ENCODE measurements around the gene ABL1. TPM values are rescaled to one million over a fixed set of nuclear protein-coding genes. Genes with fewer than 3 reads are reported as not detected.

ABL1 gene
- total RNA-seq, 1 donor from 2014 or later, result 36.5 TPM

GRCh38 chr9:130931508-130932254, 96.6 kb downstream of the ABL1 start:
- peaks cover 34% of the 10 kb centered on the region for H3K27me3 Mint-ChIP-seq (ENCODE audit: low read depth)
- H3K9me3 Mint-ChIP-seq, result no peaks in the 10 kb centered on the region
- H3K4me1 Mint-ChIP-seq (ENCODE audit: low read depth), result no peaks in the 10 kb centered on the region
- H3K36me3 Mint-ChIP-seq (ENCODE audit: low read depth), result no peaks in the 10 kb centered on the region
- intact Hi-C loops (cut with micrococcal nuclease), result no loop called here
- DNase-seq (ENCODE audit: low spot score), result no peak
- H3K27ac Mint-ChIP-seq, result no peak overlapping the region
- no peak overlapping the region for H3K4me3 Mint-ChIP-seq (ENCODE audit: low read depth)

DNA sequence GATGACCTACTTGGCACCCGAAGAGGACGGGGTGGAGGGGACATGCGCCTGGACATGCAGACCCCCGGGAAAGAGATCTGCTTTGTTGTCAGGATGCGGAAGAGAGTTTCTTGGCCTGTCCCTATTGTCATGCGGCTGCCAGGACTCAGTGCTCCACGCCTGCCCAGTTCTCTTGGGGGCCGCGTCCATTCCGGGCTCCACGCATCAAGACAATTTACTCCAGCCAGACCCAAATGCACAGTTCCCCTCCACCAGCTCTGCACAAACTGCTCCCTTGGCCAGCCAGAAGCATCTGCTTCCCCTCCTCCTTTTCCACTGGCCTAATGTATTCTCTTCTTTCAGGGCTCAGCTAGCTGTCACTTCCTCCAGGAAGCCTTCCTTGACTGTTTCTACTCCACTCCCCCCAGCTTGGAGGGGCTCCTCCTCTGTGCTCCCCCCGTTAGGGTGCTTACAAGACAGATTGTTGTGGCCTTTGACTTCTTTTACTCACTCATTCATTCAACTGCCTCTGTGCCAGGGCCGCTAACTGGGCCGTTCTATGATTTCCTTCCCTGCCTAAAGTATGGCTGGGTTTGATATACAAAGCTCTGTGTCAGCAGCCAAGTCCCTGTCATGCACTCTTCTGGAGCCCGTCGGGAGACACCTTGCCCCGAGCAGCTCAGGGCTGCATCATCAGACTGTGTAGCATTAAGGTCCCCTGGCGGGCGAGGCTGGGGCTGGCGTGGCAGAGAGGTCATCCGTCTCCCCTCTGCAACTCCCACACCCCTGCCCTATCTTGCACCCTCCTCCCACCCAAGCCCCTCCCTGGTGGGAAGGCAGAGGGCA, 97.4 kb downstream of the ABL1 start:
- Mint-ChIP-seq H3K36me3 (ENCODE audit: low read depth) (no peaks in the 10 kb centered on the region), H3K4me1 (ENCODE audit: low read depth) (no peaks in the 10 kb centered on the region), H3K4me3 (ENCODE audit: low read depth) (no peak overlapping the region), H3K27ac (no peak overlapping the region), H3K9me3 (no peaks in the 10 kb centered on the region), H3K27me3 (ENCODE audit: low read depth) (peaks cover 41% of the 10 kb centered on the region)
- no peak for DNase-seq (ENCODE audit: low spot score)
- intact Hi-C loops (cut with micrococcal nuclease), result no loop called here

DNA sequence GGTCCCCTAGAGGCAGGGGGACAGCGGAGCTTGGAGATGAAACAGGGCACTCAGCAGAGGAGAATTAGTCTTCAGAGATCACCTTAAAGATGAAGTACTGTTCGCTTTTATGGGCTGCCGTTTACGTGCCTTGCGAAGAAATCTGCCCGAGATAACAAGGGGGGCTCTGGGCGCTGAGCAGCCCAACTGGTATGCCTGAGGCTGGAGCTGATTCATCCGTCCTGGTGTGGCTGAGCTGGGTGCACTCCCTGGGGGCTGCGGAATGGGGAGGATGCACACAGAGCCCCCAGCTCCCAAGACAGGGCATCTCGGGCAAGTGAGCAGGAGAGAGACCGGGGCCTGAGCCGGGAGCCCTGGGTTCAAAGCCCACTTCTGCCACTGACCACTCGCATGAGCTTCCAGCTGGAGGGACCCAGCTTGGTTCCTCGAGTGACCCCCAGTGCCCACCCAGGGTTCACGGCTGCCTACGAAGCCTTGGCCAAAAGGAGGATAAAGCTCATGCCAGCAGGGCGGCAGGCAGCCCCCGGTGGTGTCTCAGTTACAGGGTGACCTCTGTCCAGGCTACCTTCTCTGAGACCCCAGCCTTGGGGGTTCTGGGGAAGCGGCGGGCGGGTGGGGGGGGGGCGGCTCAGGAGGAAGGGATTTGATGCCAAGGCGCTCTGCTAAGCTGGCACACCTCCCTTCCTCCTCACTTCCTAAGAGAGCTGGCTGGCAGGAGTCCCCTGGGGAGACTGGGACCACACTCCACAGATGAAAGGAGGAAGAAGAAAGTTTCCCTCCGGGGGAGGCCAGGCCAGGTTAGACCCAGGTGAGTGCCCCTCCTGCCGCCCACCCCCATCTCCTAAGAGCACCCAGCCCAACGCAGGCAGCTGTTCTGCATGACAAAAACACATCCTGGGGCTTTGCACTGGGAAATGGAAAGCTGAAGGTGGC, 98.3 kb downstream of the ABL1 start:
- Mint-ChIP-seq H3K4me1 (ENCODE audit: low read depth) (no peaks in the 10 kb centered on the region), H3K27ac (no peak overlapping the region), H3K4me3 (ENCODE audit: low read depth) (no peak overlapping the region), H3K27me3 (ENCODE audit: low read depth) (peaks cover 45% of the 10 kb centered on the region), H3K9me3 (no peaks in the 10 kb centered on the region), H3K36me3 (ENCODE audit: low read depth) (no peaks in the 10 kb centered on the region)
- intact Hi-C loops (cut with micrococcal nuclease), result no loop called here
- no peak for DNase-seq (ENCODE audit: low spot score)

DNA sequence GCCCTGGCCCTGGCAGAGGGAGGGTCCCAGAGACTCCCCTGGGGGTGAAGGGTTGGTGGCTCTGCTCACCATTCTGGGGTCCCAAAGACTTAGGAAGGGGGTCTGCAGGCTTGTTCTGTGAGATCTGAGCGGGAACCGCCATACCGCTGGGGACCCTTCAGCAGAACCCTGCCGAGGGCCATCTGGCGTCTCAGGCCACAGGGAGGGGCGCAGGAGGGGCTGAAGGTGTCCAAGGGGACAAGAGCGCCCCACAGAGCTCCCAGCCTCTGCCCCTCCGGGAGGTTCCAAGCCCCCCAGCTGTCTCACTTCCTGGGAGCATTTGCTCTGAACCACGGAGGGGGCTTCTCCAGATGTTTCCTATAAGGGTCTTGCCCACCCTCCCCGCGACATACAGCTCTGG, 99.2 kb downstream of the ABL1 start:
- no peak for DNase-seq (ENCODE audit: low spot score)
- Mint-ChIP-seq H3K27ac (no peak overlapping the region), H3K4me1 (ENCODE audit: low read depth) (peaks cover 1% of the 10 kb centered on the region), H3K9me3 (no peaks in the 10 kb centered on the region), H3K4me3 (ENCODE audit: low read depth) (no peak overlapping the region), H3K36me3 (ENCODE audit: low read depth) (no peaks in the 10 kb centered on the region), H3K27me3 (ENCODE audit: low read depth) (peaks cover 47% of the 10 kb centered on the region)
- intact Hi-C loops (cut with micrococcal nuclease), result no loop called here

GRCh38 chr9:130934702-130935647, 99.9 kb downstream of the ABL1 start:
- no peak for DNase-seq (ENCODE audit: low spot score)
- no peaks in the 10 kb centered on the region for H3K9me3 Mint-ChIP-seq
- no peak overlapping the region for H3K4me3 Mint-ChIP-seq (ENCODE audit: low read depth)
- intact Hi-C loops (cut with micrococcal nuclease), result no loop called here
- peaks cover 1% of the 10 kb centered on the region for H3K4me1 Mint-ChIP-seq (ENCODE audit: low read depth)
- peaks cover 47% of the 10 kb centered on the region for H3K27me3 Mint-ChIP-seq (ENCODE audit: low read depth)
- H3K36me3 Mint-ChIP-seq (ENCODE audit: low read depth), result no peaks in the 10 kb centered on the region
- H3K27ac Mint-ChIP-seq, result no peak overlapping the region

- H3K9me3 Mint-ChIP-seq, result no peaks in the 10 kb centered on the region
- H3K27ac Mint-ChIP-seq, result no peak overlapping the region
- H3K4me1 Mint-ChIP-seq (ENCODE audit: low read depth), result peaks cover 1% of the 10 kb centered on the region
- peaks cover 51% of the 10 kb centered on the region for H3K27me3 Mint-ChIP-seq (ENCODE audit: low read depth)
- no peak overlapping the region for H3K4me3 Mint-ChIP-seq (ENCODE audit: low read depth)
- intact Hi-C loops (cut with micrococcal nuclease), result no loop called here
- no peaks in the 10 kb centered on the region for H3K36me3 Mint-ChIP-seq (ENCODE audit: low read depth)
- no peak for DNase-seq (ENCODE audit: low spot score)
These were observed 100.7 kb downstream of the ABL1 start for GRCh38 chr9:130935648-130936271.

DNA sequence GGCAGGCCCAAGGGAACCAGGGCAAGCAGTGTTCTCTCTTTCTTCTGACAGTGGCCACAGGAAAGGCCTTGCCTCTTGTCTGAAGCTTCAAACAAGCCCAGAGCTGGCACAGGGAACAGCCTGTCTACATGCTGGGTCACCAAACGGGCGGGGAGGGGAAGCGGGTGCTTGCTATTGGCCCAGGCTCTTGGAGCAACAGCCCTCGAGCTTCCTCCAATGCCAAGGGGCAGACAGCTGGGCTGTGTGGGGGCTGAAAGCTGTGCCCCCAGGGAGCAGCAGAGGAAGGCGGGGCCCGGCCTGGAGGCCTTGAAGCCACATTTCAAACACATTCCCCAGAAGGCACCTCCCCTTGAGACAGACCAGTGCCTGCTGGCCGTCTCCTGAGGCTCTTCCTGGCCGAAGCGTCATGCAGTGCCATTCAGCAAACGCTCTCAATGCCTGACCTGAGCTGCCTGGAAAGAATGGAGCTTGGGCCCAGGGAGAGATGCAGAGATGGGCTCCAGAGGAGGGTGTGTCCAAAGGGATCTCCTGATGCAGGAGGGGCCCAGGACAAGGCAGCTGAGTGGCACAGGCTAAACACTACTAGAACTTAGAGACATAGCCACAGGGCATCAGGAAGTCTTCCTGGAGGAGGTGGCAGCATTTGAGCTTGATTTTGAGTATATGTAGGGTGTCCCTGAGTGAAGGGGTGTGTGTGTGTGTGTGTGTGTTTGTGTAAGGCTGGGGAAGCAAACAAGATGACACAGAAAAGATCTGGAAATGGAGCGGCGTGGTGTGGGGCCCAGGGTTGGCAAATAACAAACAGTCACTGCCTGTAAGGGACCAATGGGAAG, 101.4 kb downstream of the ABL1 start:
- H3K4me3 Mint-ChIP-seq (ENCODE audit: low read depth), result no peak overlapping the region
- no peaks in the 10 kb centered on the region for H3K9me3 Mint-ChIP-seq
- DNase-seq (ENCODE audit: low spot score), result no peak
- intact Hi-C loops (cut with micrococcal nuclease), result no loop called here
- peaks cover 58% of the 10 kb centered on the region for H3K27me3 Mint-ChIP-seq (ENCODE audit: low read depth)
- no peaks in the 10 kb centered on the region for H3K36me3 Mint-ChIP-seq (ENCODE audit: low read depth)
- peaks cover 1% of the 10 kb centered on the region for H3K4me1 Mint-ChIP-seq (ENCODE audit: low read depth)
- H3K27ac Mint-ChIP-seq, result no peak overlapping the region

Other genes with a start within 250 kb of the ABL1 start
- gene PRDM12, start 170.7 kb upstream of the ABL1 start, total RNA-seq, result 0.21 and 0.28 TPM in 2 replicates
- gene EXOSC2, start 141.5 kb upstream of the ABL1 start, total RNA-seq, result 93.0 and 94.9 TPM in 2 replicates
- gene QRFP, start 61.6 kb downstream of the ABL1 start, total RNA-seq, result not detected in 2 replicates
- gene FIBCD1, start 104.0 kb downstream of the ABL1 start, total RNA-seq, result not detected in 2 replicates
- gene LAMC3, start 173.9 kb downstream of the ABL1 start, total RNA-seq, result not detected in 2 replicates

Measured in activated T-helper 2 cell treated with anti-CD3 and anti-CD28 coated beads, Interferon-gamma antibody, Interleukin-2, Interleukin-4, amounts not matched to agents 10 μg/mL and 5 μg/mL and 100 μg/mL, durations not matched to agents 14 hours and 24 hours and 36 hours (primary cell).